Stimulated activated CD4-positive, alpha-beta T cell treated with anti-CD3 and anti-CD28 coated beads, Interleukin-1b, Interleukin-23, amount 100 ng/mL, for 24 hours (primary cell): ENCODE results near the gene TSHZ2.
"Not testable (repeated sequence)": the region's sequence is repeated elsewhere in the genome, so short reads cannot be mapped to it uniquely, and the experiment has no call there.

Experiments used
- DNase-seq, 4 experiments: peaks; one replicate each; pipeline ENCODE4 v3.0.0-alpha.2; 2020; ENCODE audit warnings: low read depth in 4 of 4, low spot score in 1 of 4

Gene TSHZ2

GRCh38 chr20:53434662-53435061 is 462.5 kb downstream of the TSHZ2 start:
- no peak for DNase-seq

GRCh38 chr20:53436927-53437326 is 464.8 kb downstream of the TSHZ2 start:
- not testable (repeated sequence) for DNase-seq

- DNase-seq, result no peak
These were observed 466.2 kb downstream of the TSHZ2 start for GRCh38 chr20:53438368-53438767.

GRCh38 chr20:53439046-53439445 is 466.9 kb downstream of the TSHZ2 start:
- no peak for DNase-seq

- DNase-seq, result no peak
These were observed 467.5 kb downstream of the TSHZ2 start for GRCh38 chr20:53439616-53440015.

GRCh38 chr20:53444401-53445149 is 472.4 kb downstream of the TSHZ2 start:
- DNase-seq, result no peak

- no peak for DNase-seq
These were observed 473.2 kb downstream of the TSHZ2 start for GRCh38 chr20:53445321-53445731.

- DNase-seq, result no peak
These were observed 473.8 kb downstream of the TSHZ2 start for GRCh38 chr20:53445932-53446331.

- DNase-seq, result no peak
These were observed 475.2 kb downstream of the TSHZ2 start for GRCh38 chr20:53447316-53447715.

- DNase-seq, result no peak
These were observed 476.3 kb downstream of the TSHZ2 start for GRCh38 chr20:53448426-53448825.

- DNase-seq, result no peak
These were observed 476.7 kb downstream of the TSHZ2 start for GRCh38 chr20:53448875-53449274.

- DNase-seq, result no peak
These were observed 480.9 kb downstream of the TSHZ2 start for GRCh38 chr20:53453076-53453475.

GRCh38 chr20:53454675-53455276 is 482.6 kb downstream of the TSHZ2 start:
- DNase-seq, result no peak

- no peak for DNase-seq
These were observed 491.2 kb downstream of the TSHZ2 start for GRCh38 chr20:53463101-53463972.

GRCh38 chr20:53466279-53466678 is 494.1 kb downstream of the TSHZ2 start:
- no peak for DNase-seq

- no peak for DNase-seq
These were observed 496.4 kb downstream of the TSHZ2 start for GRCh38 chr20:53468587-53468986.

GRCh38 chr20:53472859-53473258 is 500.7 kb downstream of the TSHZ2 start:
- DNase-seq, result not testable (repeated sequence)

- no peak for DNase-seq
These were observed 508.8 kb downstream of the TSHZ2 start for GRCh38 chr20:53480913-53481312.

GRCh38 chr20:53487461-53488200 is 515.5 kb downstream of the TSHZ2 start:
- no peak for DNase-seq

GRCh38 chr20:53488775-53489272 is 516.7 kb downstream of the TSHZ2 start:
- DNase-seq, result no peak

GRCh38 chr20:53489528-53489927 is 517.4 kb downstream of the TSHZ2 start:
- DNase-seq, result no peak
